Lower lobe of right lung (tissue), 2 donors: ENCODE measurements around the gene OR10H5. TPM values are rescaled to one million over a fixed set of nuclear protein-coding genes. Genes with fewer than 3 reads are reported as not detected.
"Not testable (repeated sequence)": the region's sequence is repeated elsewhere in the genome, so short reads cannot be mapped to it uniquely, and the experiment has no call there.

Source experiments
- ATAC-seq, 2 donors: fragments of 200-7000 bp; cut with Tn5 transposase; one replicate each; pipeline ENCODE4 v1.9.1; 2020 to 2022; ENCODE audit warnings: mild to moderate bottlenecking in 2 of 2, moderate library complexity in 2 of 2
- DNase-seq: peaks from one replicate; pipeline ENCODE4 v3.0.0-alpha.2; 2020
- H3K27ac ChIP-seq: fragments of 200-600 bp; one replicate; pipeline ENCODE4 v1.8.0; 2022
- H3K27me3 ChIP-seq: fragments of 200-600 bp; one replicate; pipeline ENCODE4 v1.8.0; 2022; ENCODE audit warnings: low read depth
- H3K36me3 ChIP-seq: fragments of 200-600 bp; one replicate; pipeline ENCODE4 v1.8.0; 2022; ENCODE audit warnings: mild to moderate bottlenecking
- H3K4me1 ChIP-seq: fragments of 200-600 bp; one replicate; pipeline ENCODE4 v1.8.0; 2022
- H3K4me3 ChIP-seq: fragments of 200-600 bp; one replicate; pipeline ENCODE4 v1.8.0; 2022; ENCODE audit warnings: mild to moderate bottlenecking
- H3K9me3 ChIP-seq: fragments of 200-600 bp; one replicate; pipeline ENCODE4 v1.8.0; 2022
- intact Hi-C: fragments of 100-400 bp; cut with DNase I; formaldehyde crosslinking; loops from one replicate; pipeline ENCODE4 v1.11.0; 2022
- total RNA-seq: library from RNA; stranded (reverse); fragmentation: NEBNext Ultra II Directional; extraction: Animal tissue kit (Norgen Biotek cat#: 25700); gene quantifications from one replicate; pipeline ENCODE4 v1.2.1, GENCODE V29; 2021
- TF ChIP-seq, protein P1 (sequence below): fragments of 200-600 bp; IDR thresholded peaks from one replicate; pipeline ENCODE4 v1.8.0; 2022; ENCODE audit warnings: antibody characterized with exemption, mild to moderate bottlenecking
- donor health status: DM: no; HTN: yes; CAD: no; lungs with severe emphysema.

The OR10H5 gene
- total RNA-seq, 1 donor from 2014 or later = not detected

DNA sequence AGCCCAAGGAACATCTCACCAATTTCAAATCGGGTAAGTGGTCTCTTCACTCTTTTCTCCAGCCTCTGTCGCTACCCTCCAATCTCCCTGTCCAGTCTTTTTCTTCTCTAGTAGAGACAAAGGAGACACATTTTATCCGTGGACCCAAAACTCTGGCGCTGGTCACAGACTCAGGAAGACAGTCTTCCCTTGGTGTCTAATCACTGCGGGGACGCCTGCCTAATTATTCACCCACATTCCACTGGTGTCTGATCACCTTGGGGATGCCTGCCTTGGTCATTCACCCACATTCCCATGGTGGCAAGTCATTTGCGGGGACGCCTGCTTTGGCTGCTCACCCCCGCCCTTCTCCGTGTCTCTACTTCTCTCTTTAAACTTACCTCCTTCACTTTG is 41.8 kb downstream of the OR10H5 start:
- Histone ChIP-seq H3K4me3 (no peak overlapping the region), H3K27me3 (peaks cover 13% of the 10 kb centered on the region), H3K36me3 (no peaks in the 10 kb centered on the region), H3K27ac (no peak overlapping the region), H3K9me3 (no peaks in the 10 kb centered on the region), H3K4me1 (no peaks in the 10 kb centered on the region)
- no peak for DNase-seq
- intact Hi-C loops = no loop called here
- TF ChIP-seq, protein P1, sequence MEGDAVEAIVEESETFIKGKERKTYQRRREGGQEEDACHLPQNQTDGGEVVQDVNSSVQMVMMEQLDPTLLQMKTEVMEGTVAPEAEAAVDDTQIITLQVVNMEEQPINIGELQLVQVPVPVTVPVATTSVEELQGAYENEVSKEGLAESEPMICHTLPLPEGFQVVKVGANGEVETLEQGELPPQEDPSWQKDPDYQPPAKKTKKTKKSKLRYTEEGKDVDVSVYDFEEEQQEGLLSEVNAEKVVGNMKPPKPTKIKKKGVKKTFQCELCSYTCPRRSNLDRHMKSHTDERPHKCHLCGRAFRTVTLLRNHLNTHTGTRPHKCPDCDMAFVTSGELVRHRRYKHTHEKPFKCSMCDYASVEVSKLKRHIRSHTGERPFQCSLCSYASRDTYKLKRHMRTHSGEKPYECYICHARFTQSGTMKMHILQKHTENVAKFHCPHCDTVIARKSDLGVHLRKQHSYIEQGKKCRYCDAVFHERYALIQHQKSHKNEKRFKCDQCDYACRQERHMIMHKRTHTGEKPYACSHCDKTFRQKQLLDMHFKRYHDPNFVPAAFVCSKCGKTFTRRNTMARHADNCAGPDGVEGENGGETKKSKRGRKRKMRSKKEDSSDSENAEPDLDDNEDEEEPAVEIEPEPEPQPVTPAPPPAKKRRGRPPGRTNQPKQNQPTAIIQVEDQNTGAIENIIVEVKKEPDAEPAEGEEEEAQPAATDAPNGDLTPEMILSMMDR = no peak
- ATAC-seq = no peak

DNA sequence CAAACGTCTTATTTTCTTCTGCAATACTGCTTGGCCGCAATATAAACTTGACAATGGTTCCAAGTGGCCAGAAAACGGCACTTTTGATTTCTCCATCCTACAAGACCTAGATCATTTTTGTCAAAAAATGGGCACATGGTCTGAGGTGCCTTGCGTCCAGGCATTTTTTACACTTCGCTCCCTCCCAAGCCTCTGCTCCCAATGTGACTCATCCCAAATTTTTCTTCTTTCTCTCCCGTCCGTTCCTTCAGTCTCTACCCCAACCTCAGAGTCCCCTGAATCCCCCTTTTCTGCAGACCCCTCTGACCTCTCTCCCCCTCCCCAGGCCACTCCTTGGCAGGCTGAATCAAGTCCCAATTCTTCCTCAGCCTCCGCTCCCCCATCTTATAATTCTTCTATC is 42.3 kb downstream of the OR10H5 start:
- ATAC-seq (no peak), DNase-seq (no peak)
- Histone ChIP-seq H3K4me3 (no peak overlapping the region), H3K9me3 (no peaks in the 10 kb centered on the region), H3K36me3 (no peaks in the 10 kb centered on the region), H3K4me1 (no peaks in the 10 kb centered on the region), H3K27ac (no peak overlapping the region), H3K27me3 (peaks cover 13% of the 10 kb centered on the region)
- TF ChIP-seq, protein P1 = no peak
- intact Hi-C loops = no loop called here

DNA sequence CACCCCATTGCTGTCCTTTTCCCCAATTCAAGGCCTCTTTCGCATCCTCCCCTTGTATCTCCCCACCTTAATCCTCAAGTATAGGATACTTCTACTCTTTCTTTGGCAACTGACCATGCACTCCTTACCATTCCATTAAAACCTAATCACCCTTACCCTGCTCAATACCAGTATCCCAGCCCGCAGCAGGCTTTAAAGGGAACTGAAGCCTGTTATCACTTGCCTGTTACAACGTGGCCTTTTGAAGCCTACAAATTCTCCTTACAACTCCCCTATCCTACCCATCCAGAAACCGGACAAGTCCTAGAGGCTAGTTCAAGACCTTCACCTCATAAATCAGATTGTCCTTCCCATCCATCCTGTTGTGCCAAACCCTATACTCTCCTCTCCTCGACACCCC is 44.2 kb downstream of the OR10H5 start:
- no peaks in the 10 kb centered on the region for H3K9me3 ChIP-seq
- H3K27me3 ChIP-seq = peaks cover 13% of the 10 kb centered on the region
- H3K4me1 ChIP-seq = peaks cover 7% of the 10 kb centered on the region
- ATAC-seq (no peak), DNase-seq (no peak)
- no peaks in the 10 kb centered on the region for H3K36me3 ChIP-seq
- no peak overlapping the region for H3K27ac ChIP-seq
- H3K4me3 ChIP-seq = no peak overlapping the region
- intact Hi-C loops = no loop called here
- TF ChIP-seq, protein P1 = no peak

DNA sequence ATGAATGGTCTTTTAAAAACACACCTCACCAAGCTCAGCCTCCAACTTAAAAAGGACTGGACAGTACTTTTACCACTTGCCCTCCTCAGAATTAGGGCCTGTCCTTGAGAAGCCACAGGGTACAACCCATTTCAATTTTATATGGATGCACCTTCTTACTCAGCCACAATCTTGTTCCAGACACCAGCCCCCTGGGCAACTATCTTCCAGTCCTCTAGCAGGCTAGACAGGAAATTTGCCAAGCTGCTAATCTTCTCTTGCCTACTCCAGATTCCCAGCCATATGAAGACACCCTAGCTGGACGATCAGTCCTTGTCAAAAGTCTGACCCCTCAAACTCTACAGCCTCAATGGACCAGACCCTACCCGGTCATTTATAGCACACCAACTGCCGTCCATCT is 46.8 kb downstream of the OR10H5 start:
- H3K4me1 ChIP-seq, H3K36me3 ChIP-seq, H3K9me3 ChIP-seq, intact Hi-C loops, ATAC-seq, H3K27ac ChIP-seq, H3K27me3 ChIP-seq, H3K4me3 ChIP-seq, DNase-seq: not testable (repeated sequence)

DNA sequence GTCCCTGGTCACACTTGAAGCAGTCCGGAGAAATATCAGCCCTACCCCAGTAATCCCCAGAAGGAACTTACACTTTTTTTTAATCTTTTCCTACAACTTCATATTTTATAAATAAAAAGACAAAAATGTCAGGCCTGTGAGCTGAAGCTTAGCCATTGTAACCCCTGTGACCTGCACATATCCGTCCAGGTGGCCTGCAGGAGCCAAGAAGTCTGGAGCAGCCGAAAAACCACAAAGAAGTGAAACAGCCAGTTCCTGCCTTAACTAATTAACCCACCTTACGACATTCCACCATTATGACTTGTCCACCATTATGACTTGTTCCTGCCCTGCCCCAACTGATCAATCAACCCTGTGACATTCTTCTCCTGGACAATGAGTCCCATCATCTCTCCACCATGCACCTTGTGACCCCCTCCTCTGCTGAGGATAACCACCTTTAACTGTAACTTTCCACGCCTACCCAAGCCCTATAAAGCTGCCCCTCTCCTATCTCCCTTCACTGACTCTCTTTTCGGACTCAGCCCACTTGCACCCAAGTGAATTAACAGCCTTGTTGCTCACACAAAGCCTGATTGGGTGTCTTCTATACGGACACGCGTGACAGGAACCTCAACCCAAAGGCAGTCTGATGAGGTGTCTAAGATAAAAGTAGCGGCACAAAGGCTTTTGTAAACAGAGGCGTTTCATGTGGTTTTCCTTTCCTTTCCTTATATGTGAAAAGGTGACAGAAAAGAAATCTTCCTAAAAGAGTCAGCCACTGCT is 48.3 kb downstream of the OR10H5 start:
- H3K9me3 ChIP-seq, H3K27me3 ChIP-seq, H3K4me1 ChIP-seq, H3K36me3 ChIP-seq, intact Hi-C loops, DNase-seq: not testable (repeated sequence)
- Histone ChIP-seq H3K4me3 (peak overlapping the region; percentile 76), H3K27ac (peak overlapping the region; percentile 99)
- peak; percentile 1 to 7 for ATAC-seq

DNA sequence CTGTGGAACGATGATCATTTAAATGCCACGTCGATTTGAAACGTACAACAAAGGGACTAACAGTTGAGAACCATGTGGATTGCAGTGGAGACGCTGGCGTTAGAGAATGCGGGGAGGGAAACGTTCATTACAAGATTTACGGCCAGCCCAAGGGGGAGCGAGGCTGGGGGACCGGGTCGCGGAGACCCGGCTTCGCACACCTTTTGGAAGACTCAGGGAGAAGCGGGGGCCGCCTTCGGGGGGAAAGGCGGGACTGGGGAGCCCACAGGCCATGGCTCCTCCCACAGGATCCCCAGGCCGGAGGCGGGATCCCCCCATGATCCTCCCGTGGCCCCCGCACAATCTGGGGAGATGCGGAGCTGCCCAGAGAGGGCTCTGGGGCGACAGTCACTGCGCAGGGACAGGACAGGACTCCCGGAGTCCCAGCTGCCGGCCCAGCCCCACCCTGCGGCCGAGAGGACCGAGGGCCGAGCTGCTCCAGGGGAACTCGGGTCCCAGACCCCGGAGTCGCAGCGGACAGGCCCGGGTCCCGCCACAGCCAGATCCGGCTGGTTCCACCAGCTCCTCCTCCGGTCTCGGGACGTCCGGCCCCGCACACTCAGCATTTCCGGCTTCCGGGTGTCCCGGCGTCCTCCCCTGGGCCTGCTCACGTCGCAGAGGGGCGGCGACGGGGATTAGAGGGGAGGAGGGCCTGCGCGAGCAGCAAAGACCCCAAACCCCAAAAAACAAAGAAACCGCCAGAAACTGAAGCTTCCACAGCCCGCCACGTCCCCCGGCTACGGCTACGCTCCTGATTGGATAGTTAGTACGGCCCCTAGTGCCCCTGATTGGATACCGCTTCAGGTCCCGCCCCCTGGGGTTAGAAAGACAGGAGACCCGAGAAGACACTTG is 49.1 kb downstream of the OR10H5 start:
- H3K4me3 ChIP-seq = peak overlapping the region; percentile 76
- DNase-seq (peak; percentile 97), ATAC-seq (peak; percentile 99 to 100)
- H3K27me3 ChIP-seq = no peaks in the 10 kb centered on the region
- peaks cover 7% of the 10 kb centered on the region for H3K4me1 ChIP-seq
- intact Hi-C loops = no loop called here
- TF ChIP-seq, protein P1 = no peak
- peak overlapping the region; percentile 99 for H3K27ac ChIP-seq
- no peaks in the 10 kb centered on the region for H3K36me3 ChIP-seq
- H3K9me3 ChIP-seq = no peaks in the 10 kb centered on the region
